Endometrial microvascular endothelial cells (primary cell): Measurements from ENCODE around the gene CCDC171. TPM values are rescaled to one million over a fixed set of nuclear protein-coding genes. Genes with fewer than 3 reads are reported as not detected.

Source experiments
- in situ Hi-C: cut with HindIII; loops from 2 replicates; pipeline ENCODE4 v1.10.0; 2017; ENCODE audit warnings: low sequenced_read_pairs, low pct_unique_long_range_greater_than_20kb; ENCODE audit errors: inconsistent ontology term
- total RNA-seq: library from RNA; depleted of rRNA; stranded (reverse); fragments of >200 nt; gene quantifications from one replicate; pipeline ENCODE4 v1.2.3, GENCODE V29; 2015; ENCODE audit errors: inconsistent ontology term

Gene CCDC171
- total RNA-seq, 1 donor from 2014 or later: 0.28 TPM

DNA sequence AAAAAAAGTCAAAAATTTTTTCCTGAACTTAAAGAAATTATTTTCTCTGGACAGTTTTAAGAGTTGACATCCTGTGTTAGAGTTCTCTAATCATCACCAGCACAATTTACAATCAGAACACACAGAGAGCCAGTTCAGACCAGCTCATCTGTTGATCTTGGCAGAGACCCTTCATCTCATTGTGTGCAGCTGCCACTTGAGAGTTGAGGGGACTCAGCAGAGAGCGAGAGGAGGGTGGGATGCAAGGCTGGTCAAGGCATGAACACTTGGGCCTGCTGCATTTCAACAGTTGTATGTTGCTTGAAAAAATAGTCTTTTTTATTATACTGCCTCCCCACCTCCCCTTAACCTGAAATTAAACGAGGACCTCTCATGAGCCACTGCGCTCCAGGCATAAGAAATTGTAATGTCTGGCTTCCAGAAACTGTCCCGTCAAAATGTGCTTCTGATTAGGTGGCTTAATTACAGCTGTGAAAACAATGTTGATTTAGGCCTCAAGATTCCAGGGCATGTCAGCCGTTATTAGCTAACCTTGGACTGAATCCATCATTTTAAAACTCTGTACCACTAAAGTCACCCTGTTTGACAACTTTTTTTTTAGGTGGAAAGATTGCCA is 383.6 kb downstream of the CCDC171 start:
- in situ Hi-C loops: no loop called here

DNA sequence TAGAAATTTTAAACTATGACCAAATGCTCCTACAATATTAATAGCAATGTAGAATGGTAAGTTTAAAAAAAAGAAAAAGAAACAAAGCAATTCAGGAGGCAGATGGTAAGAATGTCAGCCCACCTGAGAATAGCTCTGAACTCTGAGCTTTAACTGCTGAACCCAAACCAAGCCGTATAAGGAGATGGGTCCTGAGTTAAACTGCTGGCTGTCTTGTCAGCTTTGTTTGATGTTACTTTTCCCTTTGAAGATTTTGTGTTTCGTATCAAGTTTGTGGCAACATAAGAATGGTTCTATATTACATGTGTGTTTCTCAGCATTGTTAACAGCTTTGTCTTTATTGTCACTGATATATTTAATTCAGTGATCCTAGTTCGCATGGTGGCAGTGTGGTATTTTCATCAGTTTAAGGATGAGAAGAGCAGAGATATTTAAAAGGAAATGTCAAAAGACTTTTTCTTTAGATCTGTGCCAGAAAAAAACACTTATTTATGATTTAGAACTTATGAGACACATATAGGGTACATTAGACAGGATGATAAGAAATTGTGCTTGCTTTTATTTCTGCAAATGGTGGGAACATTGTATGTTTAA is 390.1 kb downstream of the CCDC171 start:
- in situ Hi-C loops: no loop called here

DNA sequence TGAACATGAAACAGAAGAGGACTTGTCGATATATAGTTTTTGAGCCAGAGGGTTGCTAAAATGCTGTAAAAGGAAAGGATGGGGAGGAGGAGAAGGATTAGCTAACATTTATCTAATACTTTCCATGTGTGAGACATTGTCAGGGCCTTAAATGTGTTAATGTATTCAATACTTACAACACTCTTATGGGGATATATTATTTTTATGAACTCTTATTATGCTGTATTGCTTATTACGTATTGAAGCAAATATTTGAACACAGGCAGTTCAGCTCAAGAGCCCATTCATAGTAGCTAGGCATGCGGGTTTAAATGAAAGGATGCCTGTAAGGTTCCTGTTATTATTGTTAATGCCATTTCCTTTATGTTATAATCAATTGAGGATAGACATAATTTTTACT is 391.5 kb downstream of the CCDC171 start:
- in situ Hi-C loops: no loop called here

- in situ Hi-C loops: no loop called here
Measured at GRCh38 chr9:15959663-15960062, 406.8 kb downstream of the CCDC171 start.

DNA sequence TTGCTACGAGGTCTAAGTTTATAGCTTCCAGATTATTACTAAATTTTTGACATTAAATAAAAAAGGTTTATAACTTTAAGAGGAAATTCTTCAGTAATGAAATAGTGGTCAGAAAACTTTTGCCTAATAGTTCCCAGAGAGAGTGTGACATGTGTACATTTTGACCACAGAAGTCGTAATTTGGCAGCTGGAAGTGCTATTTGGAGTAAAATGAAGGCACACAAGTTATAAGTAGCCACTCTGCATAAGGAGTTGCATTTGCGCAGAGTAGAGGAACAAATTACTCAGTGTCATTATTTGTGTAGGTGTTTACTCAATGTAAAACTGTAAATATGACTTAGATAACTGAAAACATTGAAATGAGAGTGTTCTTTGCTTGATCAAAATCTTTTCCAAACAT is 408.4 kb downstream of the CCDC171 start:
- in situ Hi-C loops: no loop called here

GRCh38 chr9:15965246-15965745 is 412.5 kb downstream of the CCDC171 start:
- in situ Hi-C loops: no loop called here

DNA sequence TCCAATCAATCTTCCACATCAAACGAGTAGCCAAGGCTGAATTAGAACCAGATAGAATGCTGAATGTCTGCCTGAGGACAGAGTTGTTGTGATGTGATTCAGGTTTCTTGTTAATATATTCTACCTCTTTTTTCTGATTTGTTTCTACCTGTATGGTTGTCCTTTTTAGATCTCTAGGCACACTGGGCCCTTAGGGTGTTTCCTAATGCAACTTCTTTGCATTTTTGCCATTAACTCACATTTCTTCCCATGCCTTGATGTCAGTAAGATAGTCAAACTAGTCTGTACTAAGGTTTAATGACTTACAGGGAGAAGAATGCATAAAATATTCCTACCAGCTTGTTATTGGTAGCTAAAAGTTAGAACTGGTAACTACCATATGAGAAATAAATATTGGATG is 413.6 kb downstream of the CCDC171 start:
- in situ Hi-C loops: no loop called here

GRCh38 chr9:15967068-15967467 is 414.2 kb downstream of the CCDC171 start:
- in situ Hi-C loops: no loop called here

GRCh38 chr9:15972760-15973159 is 419.9 kb downstream of the CCDC171 start:
- in situ Hi-C loops: no loop called here

DNA sequence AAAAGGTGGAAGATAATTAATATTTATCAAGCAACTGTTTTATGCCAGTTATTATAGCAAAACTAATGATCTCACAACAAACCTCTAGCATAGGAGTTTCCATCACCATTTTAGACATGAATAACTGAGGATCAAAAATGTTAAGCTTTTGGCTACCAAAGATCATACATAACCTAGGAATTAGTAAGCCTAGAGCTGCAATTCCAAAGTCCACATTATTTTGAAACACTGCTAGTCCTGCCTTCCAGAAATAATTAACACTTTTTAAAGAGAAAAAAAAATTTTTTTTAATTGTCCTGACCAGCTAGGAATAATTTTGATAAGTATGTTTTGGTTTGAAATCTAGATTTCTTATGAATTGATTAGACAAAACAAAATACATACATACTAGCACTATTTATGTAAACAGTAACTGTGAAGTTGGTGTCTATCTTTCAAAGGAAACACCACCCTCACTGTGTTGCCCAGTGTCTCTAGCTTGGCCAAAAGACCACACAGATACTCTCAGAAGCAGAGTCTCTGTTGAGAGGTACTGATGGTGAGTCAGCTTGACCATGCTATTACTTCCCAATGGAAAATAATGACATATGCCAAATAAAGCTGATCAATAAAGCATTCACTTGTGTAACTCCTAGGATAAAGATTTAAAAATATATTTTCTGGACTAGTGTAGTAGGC is 422.4 kb downstream of the CCDC171 start:
- in situ Hi-C loops: no loop called here

GRCh38 chr9:15977438-15977837 is 424.6 kb downstream of the CCDC171 start:
- in situ Hi-C loops: no loop called here

- in situ Hi-C loops: no loop called here
Measured at GRCh38 chr9:15982182-15982581, 429.3 kb downstream of the CCDC171 start.

DNA sequence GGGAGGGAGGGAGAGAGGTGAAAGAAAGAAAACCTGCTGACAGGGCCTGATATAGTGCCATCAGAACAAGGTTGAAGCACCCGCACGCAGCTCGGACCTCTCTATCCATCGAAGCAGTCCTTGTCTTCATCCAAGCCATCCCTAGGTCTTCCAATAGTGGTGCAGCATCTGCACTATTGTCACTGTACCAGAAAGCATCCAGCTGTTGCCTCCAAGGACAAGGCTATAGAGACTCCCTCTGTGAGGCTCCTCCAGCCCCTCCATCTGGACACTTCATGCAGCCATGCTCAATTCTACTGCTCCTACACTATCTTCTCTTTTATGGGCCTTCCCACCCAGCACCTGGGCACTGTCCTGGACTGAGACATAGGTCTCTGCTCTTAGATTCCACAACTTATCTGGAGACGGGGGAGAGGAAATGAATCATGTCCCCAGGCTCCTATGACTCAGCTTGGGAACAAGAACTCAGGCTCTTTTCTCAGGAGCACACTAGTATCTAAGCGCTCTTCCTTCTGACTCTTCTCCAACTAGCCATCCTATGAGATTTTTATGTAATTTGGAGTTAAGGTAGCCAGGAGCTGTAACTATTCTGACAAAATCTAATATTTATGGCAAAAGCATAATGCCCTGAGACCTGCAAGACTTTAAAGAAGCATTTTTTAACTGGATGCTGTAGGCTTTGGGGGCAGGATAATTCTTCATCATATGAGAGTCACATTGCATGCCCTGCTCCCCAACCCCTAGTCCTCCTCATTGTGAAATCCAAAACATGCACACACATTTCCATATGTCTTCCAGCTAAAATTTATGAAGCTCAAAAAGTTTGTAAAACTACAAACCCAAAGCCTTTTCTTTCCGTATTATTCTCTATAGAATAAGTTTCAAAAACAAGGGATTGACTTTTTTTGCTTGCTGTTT is 446.8 kb downstream of the CCDC171 start:
- in situ Hi-C loops: no loop called here

DNA sequence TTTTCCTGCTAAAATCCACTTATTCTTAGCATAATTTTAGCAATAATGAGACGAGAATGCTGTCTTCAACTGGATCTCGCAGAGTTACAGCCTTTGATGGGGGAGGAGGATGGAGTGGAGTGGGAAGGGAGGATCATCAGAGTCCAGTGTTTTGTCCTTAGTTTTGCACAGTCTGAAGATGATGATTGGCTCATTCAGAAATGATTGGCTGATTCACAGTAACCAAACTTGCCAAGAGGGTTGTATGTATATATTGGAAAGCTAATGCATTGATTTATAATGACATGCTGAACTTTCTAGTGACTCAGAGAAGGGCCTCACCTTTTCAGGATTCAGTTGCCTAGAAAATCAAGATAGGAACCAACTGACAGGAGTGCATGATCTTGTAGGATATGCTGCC is 448.0 kb downstream of the CCDC171 start:
- in situ Hi-C loops: no loop called here

DNA sequence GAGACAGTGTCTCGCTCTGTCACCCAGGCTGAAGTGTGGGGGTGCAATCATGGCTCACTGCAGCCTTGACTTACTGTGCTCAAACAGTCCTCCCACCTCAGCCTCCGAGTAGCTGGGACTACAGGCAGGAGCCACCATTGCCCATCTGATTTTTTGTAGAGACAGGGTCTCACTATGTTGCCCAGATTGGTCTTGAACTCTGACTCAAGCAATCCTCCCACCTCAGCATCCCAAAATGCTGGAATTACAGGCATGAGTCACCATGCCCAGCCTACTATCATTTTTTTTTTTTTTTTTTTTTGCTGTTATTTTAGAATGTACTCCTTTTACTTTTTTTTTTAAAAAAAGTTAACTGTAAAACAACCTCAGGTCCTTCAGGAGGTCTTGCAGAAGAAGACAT is 449.0 kb downstream of the CCDC171 start:
- in situ Hi-C loops: no loop called here

DNA sequence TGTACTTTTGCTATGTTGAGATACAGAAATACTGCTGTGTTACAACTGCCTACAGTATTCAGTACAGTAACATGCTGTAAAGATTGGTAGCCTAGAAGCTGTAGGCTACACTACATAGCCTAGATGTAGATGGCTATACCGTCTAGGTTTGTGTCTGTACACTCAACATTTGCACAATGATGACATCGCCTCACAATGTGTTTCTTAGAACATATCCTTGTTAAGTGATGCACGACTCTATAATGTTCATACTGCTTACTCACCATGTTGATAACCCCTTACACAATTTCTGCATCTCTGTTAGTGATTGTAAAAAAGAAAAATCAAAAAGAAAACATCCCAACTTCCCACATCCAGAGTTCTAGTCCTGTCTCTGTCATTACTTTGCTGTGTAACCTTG is 450.0 kb downstream of the CCDC171 start:
- in situ Hi-C loops: no loop called here

GRCh38 chr9:16003785-16004184 is 450.9 kb downstream of the CCDC171 start:
- in situ Hi-C loops: no loop called here

GRCh38 chr9:16004613-16005012 is 451.8 kb downstream of the CCDC171 start:
- in situ Hi-C loops: no loop called here

DNA sequence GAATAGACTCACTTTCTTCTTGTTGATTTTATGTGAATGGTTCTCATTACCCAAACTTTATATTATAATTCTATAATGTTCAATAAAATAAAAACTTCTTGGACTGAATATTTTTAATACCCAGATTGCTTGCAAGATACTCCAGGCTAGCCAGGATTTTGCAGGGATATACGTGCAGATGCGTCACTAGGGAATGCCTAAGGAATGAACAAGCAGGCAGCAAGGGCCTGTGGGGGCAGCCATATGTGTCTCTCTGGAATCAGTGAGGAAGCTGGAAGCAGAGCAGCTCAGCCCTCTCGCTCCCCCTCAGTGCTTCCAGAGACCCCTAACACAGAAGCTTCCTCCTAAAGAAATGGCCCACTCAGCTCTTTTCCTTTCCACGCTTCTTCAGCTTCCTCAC is 457.4 kb downstream of the CCDC171 start:
- in situ Hi-C loops: no loop called here
